Activated T-helper 1 cell treated with anti-CD3 and anti-CD28 coated beads, Interleukin-12 subunit alpha, Interleukin-12 subunit beta, Interleukin-2, Interleukin-4 antibody, amounts not matched to agents 30 ng/mL and 10 ng/mL and 1 ng/mL, durations not matched to agents 14 hours and 24 hours and 36 hours (primary cell): ENCODE results near the gene TMEM145. TPM values are rescaled to one million over a fixed set of nuclear protein-coding genes. Genes with fewer than 3 reads are reported as not detected.

ENCODE experiments used
- DNase-seq: peaks from one replicate; pipeline ENCODE4 v3.0.0; 2021; ENCODE audit warnings: low spot score
- H3K27ac Mint-ChIP-seq: one replicate; pipeline ENCODE4 v1.8.0; 2021; ENCODE audit warnings: mild to moderate bottlenecking, mixed read lengths
- H3K27me3 Mint-ChIP-seq: one replicate; pipeline ENCODE4 v1.8.0; 2022; ENCODE audit warnings: mild to moderate bottlenecking, moderate library complexity, mixed read lengths; ENCODE audit not compliant: insufficient read depth
- H3K36me3 Mint-ChIP-seq: one replicate; pipeline ENCODE4 v1.8.0; 2021; ENCODE audit warnings: low read depth, mixed read lengths
- H3K4me1 Mint-ChIP-seq: one replicate; pipeline ENCODE4 v1.8.0; 2021; ENCODE audit warnings: low read depth, mixed read lengths
- H3K4me3 Mint-ChIP-seq: one replicate; pipeline ENCODE4 v1.8.0; 2021; ENCODE audit warnings: mild to moderate bottlenecking, moderate library complexity, mixed read lengths
- H3K9me3 Mint-ChIP-seq: one replicate; pipeline ENCODE4 v1.8.0; 2021; ENCODE audit warnings: mixed read lengths
- intact Hi-C: fragments of 100-400 bp; cut with micrococcal nuclease; formaldehyde crosslinking; loops from one replicate; pipeline ENCODE4 v1.15.1; 2024
- total RNA-seq: library from RNA; stranded (reverse); gene quantifications from 2 replicates; pipeline ENCODE4 v1.2.3, GENCODE V29; 2022

Gene TMEM145
- total RNA-seq, 1 donor from 2014 or later: 2.1 TPM

DNA sequence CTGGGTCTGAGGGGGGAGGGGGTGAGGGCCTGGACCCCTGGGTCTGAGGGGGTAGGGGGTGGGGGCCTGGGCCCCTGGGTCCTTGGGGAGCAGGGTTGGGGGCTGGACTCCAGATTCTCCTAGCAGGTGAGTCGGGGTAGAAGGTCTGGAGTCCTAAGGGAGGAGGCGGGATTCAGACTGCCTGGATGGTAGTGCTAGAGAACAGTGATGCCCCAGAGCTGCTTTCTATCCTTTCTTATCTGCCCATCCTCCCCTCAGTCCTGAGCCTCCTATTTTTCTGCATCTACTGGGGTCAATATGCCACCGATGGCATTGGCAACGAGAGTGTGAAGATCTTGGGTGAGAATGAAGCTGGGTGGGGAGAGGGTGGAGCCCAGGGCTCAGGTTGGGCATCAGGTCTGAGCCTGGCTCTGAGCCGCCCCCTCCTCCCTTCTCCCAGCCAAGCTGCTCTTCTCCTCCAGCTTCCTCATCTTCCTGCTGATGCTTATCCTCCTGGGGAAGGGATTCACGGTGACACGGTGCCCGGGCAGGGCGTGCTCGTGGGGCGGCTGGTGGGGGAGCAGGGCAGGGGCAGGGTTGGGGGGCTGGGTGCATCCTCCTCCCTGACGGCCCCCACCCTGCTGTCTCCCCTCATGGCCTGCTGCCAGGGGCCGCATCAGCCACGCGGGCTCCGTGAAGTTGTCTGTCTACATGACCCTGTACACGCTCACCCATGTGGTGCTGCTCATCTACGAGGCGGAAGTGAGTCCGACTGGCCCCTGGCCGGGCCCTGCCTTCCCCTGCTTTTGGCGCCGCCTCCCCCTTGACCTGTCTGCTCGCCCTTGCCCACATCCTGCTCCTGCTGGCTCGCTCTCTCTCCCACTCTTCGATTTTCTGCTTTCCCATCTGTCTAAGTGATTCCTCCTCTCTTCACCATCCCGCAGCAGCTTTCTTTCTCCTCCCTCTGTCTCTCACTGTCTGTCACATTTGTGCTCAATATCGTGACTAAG, 3.4 kb downstream of the TMEM145 start:
- peaks cover 48% of the 10 kb centered on the region for H3K27me3 Mint-ChIP-seq

DNA sequence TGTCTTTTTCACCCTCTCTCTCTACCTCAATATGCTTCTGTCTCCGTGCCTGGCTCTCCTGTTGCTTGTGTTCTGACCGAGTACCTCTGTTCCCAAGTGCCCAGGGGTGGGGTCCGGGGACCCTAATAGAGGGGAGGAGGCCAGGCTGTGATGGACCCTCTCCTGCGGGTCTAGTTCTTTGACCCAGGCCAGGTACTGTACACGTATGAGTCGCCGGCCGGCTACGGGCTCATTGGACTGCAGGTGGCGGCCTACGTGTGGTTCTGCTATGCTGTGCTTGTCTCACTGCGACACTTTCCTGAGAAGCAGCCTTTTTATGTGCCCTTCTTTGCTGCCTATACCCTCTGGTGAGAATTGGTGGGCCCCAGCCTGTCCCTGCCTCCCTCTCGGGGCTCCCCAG, 4.4 kb downstream of the TMEM145 start:
- DNase-seq: no peak
- intact Hi-C loops: no loop called here
- Mint-ChIP-seq H3K27me3 (peaks cover 47% of the 10 kb centered on the region), H3K4me3 (no peak overlapping the region), H3K27ac (no peak overlapping the region), H3K9me3 (no peaks in the 10 kb centered on the region), H3K4me1 (peaks cover 7% of the 10 kb centered on the region), H3K36me3 (no peaks in the 10 kb centered on the region)

More for the DNA sequence above, 3.4 kb downstream of the TMEM145 start:
- no peaks in the 10 kb centered on the region for H3K36me3 Mint-ChIP-seq
- peak overlapping the region; percentile 9 for H3K4me3 Mint-ChIP-seq
- no peaks in the 10 kb centered on the region for H3K9me3 Mint-ChIP-seq
- DNase-seq: no peak
- peaks cover 7% of the 10 kb centered on the region for H3K4me1 Mint-ChIP-seq
- intact Hi-C loops: no loop called here
- peak overlapping the region; percentile 21 for H3K27ac Mint-ChIP-seq

DNA sequence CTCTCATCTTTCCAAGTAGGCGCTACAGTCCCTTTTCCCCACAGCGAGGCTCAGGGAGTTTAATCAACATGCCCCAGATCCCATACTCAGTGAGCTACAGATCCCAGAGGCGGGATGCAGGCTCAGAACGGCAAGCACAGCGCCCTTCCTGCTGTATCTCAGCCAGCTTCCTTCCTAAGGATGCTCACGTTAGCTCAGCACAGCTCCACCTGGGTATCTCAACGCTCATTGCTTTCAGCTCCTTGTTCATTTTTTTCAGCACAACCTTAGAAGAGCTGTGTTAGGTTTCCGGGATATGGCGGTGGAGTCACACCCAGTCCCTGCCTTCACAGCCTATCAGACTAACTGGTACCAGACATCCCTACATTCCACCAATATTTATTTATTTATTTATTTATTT, 9.2 kb downstream of the TMEM145 start:
- no peak for DNase-seq
- intact Hi-C loops: no loop called here
- Mint-ChIP-seq H3K27me3 (peaks cover 35% of the 10 kb centered on the region), H3K4me1 (peaks cover 14% of the 10 kb centered on the region), H3K36me3 (peaks cover 5% of the 10 kb centered on the region), H3K27ac (no peak overlapping the region), H3K4me3 (no peak overlapping the region), H3K9me3 (no peaks in the 10 kb centered on the region)

DNA sequence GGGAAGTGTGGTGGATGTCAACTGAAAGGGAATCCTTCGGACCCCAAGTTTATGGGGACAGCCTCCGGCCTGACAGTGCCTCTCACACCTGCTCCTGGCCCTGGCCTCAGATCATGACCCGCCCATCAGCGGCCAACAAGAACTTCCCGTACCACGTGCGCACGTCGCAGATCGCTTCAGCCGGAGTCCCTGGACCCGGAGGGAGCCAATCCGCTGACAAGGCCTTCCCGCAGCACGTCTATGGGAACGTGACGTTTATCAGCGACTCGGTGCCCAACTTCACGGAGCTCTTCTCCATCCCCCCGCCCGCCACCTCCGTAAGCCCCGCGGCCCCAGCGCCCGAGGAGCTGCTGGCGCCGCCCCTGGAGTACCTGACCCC, 10.4 kb downstream of the TMEM145 start:
- H3K9me3 Mint-ChIP-seq: no peaks in the 10 kb centered on the region
- intact Hi-C loops: no loop called here
- DNase-seq: no peak
- H3K36me3 Mint-ChIP-seq: peaks cover 5% of the 10 kb centered on the region
- no peak overlapping the region for H3K27ac Mint-ChIP-seq
- peak overlapping the region; percentile 37 for H3K4me3 Mint-ChIP-seq
- peaks cover 33% of the 10 kb centered on the region for H3K27me3 Mint-ChIP-seq
- H3K4me1 Mint-ChIP-seq: peaks cover 15% of the 10 kb centered on the region

DNA sequence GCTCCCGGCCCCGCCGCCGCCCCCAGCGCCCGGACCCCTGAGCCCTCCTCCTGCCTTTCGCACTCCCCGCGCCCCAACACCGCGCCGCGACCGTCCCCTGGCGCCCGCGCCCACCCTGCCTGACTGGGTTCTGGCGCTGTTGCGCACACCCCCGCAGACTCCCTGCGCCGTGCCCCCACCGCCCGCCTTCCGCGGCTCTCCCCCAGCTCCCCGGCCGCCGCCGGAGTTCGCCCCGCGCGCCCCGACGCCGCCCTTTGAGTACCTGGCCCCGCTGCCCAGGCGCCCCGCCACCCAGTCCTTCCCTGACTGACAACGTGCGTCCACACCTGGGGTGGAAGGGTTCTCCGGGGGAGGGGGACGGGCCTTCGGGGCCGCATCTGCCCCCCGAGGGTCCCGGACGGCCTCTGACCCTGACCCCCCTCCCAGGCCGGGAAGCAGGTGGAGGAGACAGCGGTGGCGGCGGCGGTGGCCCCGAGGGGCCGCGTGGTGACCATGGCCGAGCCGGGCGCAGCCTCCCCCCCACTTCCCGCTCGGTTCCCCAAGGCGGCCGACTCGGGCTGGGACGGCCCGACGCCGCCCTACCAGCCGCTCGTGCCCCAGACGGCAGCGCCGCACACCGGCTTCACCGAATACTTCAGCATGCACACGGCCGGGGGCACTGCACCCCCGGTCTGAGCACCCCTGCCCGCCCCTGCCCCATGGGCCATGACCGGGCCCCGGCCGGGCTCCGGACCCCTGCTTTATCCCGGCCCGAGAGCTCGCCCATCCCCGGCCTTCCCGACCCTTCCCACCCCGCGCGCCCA, 10.9 kb downstream of the TMEM145 start:
- Mint-ChIP-seq H3K27ac (no peak overlapping the region), H3K4me3 (no peak overlapping the region), H3K9me3 (no peaks in the 10 kb centered on the region), H3K36me3 (peaks cover 5% of the 10 kb centered on the region), H3K4me1 (peaks cover 15% of the 10 kb centered on the region), H3K27me3 (peaks cover 33% of the 10 kb centered on the region)
- no peak for DNase-seq
- intact Hi-C loops: no loop called here

DNA sequence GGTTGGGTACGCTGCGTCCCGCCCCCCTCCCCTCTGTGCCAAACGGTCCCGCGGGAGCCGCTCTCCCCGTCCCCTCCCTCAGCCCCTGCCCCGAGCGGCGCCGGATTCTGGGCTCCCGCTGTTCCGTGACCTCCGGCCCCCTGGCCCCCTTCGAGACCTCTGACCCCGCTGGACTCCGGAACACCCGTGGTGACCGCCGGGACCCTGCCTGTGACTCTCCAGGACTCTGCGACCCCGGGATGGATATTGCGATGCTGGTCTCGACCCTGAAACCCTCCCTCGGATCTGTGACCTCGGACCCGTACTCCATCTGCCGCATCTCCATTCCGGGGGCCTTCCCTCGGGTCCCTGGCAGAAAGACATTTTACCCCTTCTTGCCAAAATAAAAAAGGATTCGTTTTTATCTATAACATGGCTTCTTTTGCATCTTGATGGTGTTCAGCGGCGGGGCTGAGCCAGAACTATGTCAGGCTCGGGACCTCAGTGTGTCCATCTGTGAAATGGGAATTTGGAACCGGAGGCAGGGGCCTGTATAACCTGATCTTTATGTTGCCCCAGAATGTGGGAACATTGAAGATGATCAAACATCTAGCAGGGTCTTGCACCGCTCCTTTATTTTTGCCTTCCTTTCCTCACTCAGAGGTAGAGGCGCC, 11.7 kb downstream of the TMEM145 start:
- intact Hi-C loops: loop anchor here (1.0 kb wide), 11 partner anchors 11 to 216 kb away; partner anchors contain the start of genes ERF, PAFAH1B3, PRR19 and TMEM145
- peaks cover 33% of the 10 kb centered on the region for H3K27me3 Mint-ChIP-seq
- H3K4me3 Mint-ChIP-seq: peak overlapping the region; percentile 90
- H3K4me1 Mint-ChIP-seq: peaks cover 15% of the 10 kb centered on the region
- peak overlapping the region; percentile 53 for H3K27ac Mint-ChIP-seq
- H3K9me3 Mint-ChIP-seq: no peaks in the 10 kb centered on the region
- no peak for DNase-seq
- H3K36me3 Mint-ChIP-seq: peaks cover 5% of the 10 kb centered on the region

DNA sequence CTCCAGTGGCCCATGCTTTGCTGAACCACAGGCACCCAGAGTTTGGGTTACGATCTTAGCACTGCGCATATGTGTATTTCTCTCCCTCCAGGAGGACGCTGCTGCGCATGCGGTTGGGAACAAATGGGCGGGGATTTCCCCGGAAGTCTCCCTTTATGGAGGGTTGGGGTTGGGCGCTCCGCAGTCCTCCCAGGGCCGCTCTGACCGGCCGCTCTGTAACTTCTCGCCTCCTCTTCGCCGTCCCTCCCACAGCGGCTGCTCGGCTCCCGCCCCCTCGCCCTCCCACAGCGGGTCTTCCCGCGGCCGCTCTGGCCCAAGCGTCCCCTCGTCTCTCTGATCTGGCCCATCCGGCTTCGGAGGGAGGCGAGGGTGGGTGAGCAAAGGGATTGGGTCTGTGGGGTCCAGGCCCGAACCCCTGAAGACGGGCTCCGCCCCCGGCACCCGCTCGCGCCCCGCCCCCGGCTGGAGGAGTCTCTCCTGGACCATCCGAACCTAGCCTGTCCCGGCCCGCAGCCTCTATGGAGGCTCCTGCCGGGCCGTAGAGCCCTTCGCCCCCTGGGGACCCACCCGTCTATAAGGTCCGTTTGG, 12.3 kb downstream of the TMEM145 start, which contains the start of gene MEGF8:
Gene MEGF8 (plus strand): TSS at position 328 of the 588 bp plus-strand sequence. CDS start 609 bp downstream, outside the sequence.
- H3K9me3 Mint-ChIP-seq: no peaks in the 10 kb centered on the region
- peaks cover 32% of the 10 kb centered on the region for H3K27me3 Mint-ChIP-seq
- H3K4me3 Mint-ChIP-seq: peak within 1 kb of the TSS; percentile 90
- peaks cover 5% of the 10 kb centered on the region for H3K36me3 Mint-ChIP-seq
- peaks cover 15% of the 10 kb centered on the region for H3K4me1 Mint-ChIP-seq
- intact Hi-C loops: loop anchor here (1.0 kb wide), 11 partner anchors 12 to 217 kb away; partner anchors contain the start of genes ERF, PAFAH1B3, PRR19 and TMEM145
- DNase-seq: peak; percentile 98
- peak within 1 kb of the TSS; percentile 53 for H3K27ac Mint-ChIP-seq

DNA sequence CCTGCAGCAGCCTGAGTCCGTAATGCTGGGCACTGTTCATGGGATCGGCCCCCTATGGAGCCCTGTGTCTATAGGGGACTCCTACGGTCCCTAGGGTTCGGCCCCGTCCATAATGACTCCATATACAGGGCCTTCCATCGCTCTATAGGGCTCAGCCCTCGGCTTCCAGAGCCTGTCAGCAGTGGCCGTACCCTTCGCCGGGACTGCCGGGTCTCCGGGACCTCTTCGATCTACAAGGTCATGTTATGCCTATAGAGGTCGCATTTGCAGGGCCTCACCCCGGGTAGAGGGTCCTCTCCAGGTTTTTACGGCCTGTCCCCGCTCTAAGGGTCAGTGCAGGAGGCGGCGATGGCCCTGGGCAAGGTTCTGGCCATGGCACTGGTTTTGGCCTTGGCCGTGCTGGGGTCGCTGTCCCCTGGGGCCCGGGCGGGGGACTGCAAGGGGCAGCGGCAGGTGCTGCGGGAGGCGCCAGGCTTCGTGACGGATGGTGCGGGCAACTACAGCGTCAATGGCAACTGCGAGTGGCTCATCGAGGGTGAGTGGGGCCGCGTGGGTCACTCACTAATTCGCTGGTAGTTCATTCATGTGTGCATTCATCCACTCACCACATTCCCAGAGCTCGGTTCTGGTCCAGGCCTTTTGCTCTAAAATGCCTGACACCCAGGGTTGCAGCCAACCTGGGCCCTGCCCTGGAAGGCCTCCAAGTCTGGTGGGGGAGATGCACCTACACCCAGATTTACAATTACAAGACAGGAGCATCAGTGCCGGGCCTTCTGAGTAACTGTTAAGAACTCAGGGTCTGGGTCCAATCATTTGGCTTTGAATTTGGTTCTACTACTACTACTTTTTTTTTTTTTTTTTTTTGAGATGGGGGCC, 13.0 kb downstream of the TMEM145 start:
- H3K27ac Mint-ChIP-seq: peak overlapping the region; percentile 48
- H3K9me3 Mint-ChIP-seq: no peaks in the 10 kb centered on the region
- H3K4me1 Mint-ChIP-seq: peaks cover 15% of the 10 kb centered on the region
- peaks cover 5% of the 10 kb centered on the region for H3K36me3 Mint-ChIP-seq
- H3K4me3 Mint-ChIP-seq: peak overlapping the region; percentile 90
- intact Hi-C loops: loop anchor here (1.0 kb wide), 11 partner anchors 13 to 218 kb away; partner anchors contain the start of genes ERF, PAFAH1B3, PRR19 and TMEM145
- no peak for DNase-seq
- peaks cover 26% of the 10 kb centered on the region for H3K27me3 Mint-ChIP-seq

DNA sequence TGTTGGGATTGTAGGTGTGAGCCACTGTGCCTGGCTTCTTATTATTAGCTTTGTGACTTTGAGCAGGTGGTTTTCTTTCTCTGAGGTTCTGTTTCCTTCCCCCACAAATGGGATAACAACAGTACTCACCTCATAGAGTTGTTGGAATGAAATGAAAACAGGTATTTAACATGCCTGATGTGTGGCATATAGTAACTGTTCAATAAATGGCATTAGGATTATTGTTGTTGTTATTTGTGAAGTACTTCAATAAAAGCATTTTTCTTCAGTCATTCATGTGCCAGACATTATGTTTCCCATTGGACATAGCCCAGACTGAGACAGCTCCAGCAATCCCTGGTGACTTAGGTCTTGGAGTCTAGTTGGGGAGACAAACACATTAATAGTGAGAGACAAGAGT, 13.9 kb downstream of the TMEM145 start:
- intact Hi-C loops: no loop called here
- Mint-ChIP-seq H3K27ac (no peak overlapping the region), H3K4me3 (peak overlapping the region; percentile 90), H3K27me3 (peaks cover 22% of the 10 kb centered on the region), H3K4me1 (peaks cover 15% of the 10 kb centered on the region), H3K9me3 (no peaks in the 10 kb centered on the region), H3K36me3 (peaks cover 5% of the 10 kb centered on the region)
- DNase-seq: no peak

DNA sequence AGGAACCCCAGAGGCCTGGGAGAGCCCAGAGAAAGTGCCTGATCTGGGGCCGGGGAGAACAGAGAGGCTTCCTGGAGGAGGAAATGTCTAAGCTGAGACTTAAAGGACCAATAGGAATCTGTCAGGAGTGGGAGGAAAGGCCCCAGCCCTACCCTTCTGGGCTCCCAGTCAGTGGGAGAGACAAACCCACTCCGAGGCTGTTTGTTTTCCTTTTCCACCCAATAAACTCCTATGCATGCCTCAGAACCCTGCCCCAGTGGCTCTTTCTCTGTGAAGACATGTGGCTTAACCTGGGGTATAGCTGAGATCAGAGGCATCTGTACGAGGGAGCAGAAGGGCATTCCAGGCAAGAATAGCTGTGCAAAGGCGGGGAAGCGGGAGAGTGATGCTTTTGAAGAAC, 14.3 kb downstream of the TMEM145 start:
- Mint-ChIP-seq H3K27ac (no peak overlapping the region), H3K4me3 (no peak overlapping the region), H3K36me3 (peaks cover 5% of the 10 kb centered on the region), H3K4me1 (peaks cover 15% of the 10 kb centered on the region), H3K27me3 (peaks cover 18% of the 10 kb centered on the region), H3K9me3 (no peaks in the 10 kb centered on the region)
- intact Hi-C loops: no loop called here
- no peak for DNase-seq

DNA sequence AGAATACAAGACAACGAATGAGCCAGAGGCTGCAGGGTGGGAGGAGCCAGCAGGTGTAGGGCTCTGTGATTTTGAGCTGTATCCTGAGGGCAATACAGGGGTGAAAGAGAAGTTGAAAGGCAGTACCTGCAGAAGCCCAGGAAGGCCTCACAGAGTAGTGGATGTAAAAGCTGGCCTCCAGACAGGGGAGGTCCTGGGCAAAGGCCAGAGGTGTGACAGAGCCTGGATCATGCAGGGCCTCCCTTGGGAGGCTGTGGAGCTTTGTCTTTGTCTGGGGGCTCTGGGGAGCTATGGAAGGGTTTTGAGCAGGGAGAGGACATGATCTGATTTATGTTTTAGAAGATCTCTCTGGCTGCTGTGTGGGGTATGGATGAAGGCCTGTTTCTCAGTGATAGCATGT, 15.0 kb downstream of the TMEM145 start:
- H3K4me1 Mint-ChIP-seq: peaks cover 15% of the 10 kb centered on the region
- H3K27ac Mint-ChIP-seq: no peak overlapping the region
- no peaks in the 10 kb centered on the region for H3K9me3 Mint-ChIP-seq
- H3K36me3 Mint-ChIP-seq: peaks cover 5% of the 10 kb centered on the region
- no peak overlapping the region for H3K4me3 Mint-ChIP-seq
- DNase-seq: no peak
- intact Hi-C loops: no loop called here
- H3K27me3 Mint-ChIP-seq: peaks cover 11% of the 10 kb centered on the region
